Measurements from ENCODE around the gene ADRA2C. TPM values are rescaled to one million over a fixed set of nuclear protein-coding genes. Genes with fewer than 3 reads are reported as not detected.

ADRA2C gene
- total and polyA plus RNA-seq, 2 experiments from 2014 or later: 6.3 to 7.7 TPM

- 46% methylated on average over 30 of the region's 58 CpGs for WGBS (ENCODE audit: low lambda C conversion rate, missing lambda C conversion rate)
- H3K27ac ChIP-seq: no peak overlapping the region
- no peak for TF ChIP-seq EZH2phosphoT487 (IDR thresholded peaks at IDR 0.05; ENCODE audit: low read depth, severe bottlenecking, unreplicated experiment)
- peak; percentile 53 for TF ChIP-seq EZH2 (IDR thresholded peaks at IDR 0.05; ENCODE audit: borderline replicate concordance)
- TF ChIP-seq CTCF (IDR thresholded peaks at IDR 0.05; ENCODE audit: poor library complexity): peak; percentile 37
- no peaks in the 10 kb centered on the region for H3K4me1 ChIP-seq (ENCODE audit: insufficient read depth)
- peak; percentile 60 for DNase-seq (ENCODE audit: low spot score)
- peaks cover 2% of the 10 kb centered on the region for H4K20me1 ChIP-seq (ENCODE audit: insufficient read depth, poor library complexity, severe bottlenecking)
- no peak overlapping the region for H2AFZ ChIP-seq
- no peaks in the 10 kb centered on the region for H3K79me2 ChIP-seq
- H3K36me3 ChIP-seq (replicated peaks; ENCODE audit: insufficient read depth, low read depth): no peaks in the 10 kb centered on the region
- no peaks in the 10 kb centered on the region for H3K9me2 ChIP-seq (replicated peaks; ENCODE audit: insufficient read depth)
- H3K9me3 ChIP-seq (ENCODE audit: low read depth): no peaks in the 10 kb centered on the region
- H3K27me3 ChIP-seq: peaks cover 49% of the 10 kb centered on the region
- no peak overlapping the region for H3K4me3 ChIP-seq
- H3K4me2 ChIP-seq: no peak overlapping the region
Measured at GRCh38 chr4:3767570-3768288, 1.5 kb downstream of the ADRA2C start.

GRCh38 chr4:3768842-3769641, 2.9 kb downstream of the ADRA2C start:
- no peak for TF ChIP-seq EZH2phosphoT487 (IDR thresholded peaks at IDR 0.05; ENCODE audit: low read depth, severe bottlenecking, unreplicated experiment)
- no peak for TF ChIP-seq CTCF (IDR thresholded peaks at IDR 0.05; ENCODE audit: poor library complexity)
- no peak for TF ChIP-seq EZH2 (IDR thresholded peaks at IDR 0.05; ENCODE audit: borderline replicate concordance)
- Histone ChIP-seq H3K4me1 (ENCODE audit: insufficient read depth) (no peaks in the 10 kb centered on the region), H2AFZ (no peak overlapping the region), H3K36me3 (replicated peaks; ENCODE audit: insufficient read depth, low read depth) (no peaks in the 10 kb centered on the region), H3K27me3 (peaks cover 44% of the 10 kb centered on the region), H3K27ac (no peak overlapping the region), H3K79me2 (no peaks in the 10 kb centered on the region), H3K4me3 (no peak overlapping the region), H3K4me2 (no peak overlapping the region), H3K9me2 (replicated peaks; ENCODE audit: insufficient read depth) (no peaks in the 10 kb centered on the region), H4K20me1 (ENCODE audit: insufficient read depth, poor library complexity, severe bottlenecking) (peaks cover 2% of the 10 kb centered on the region), H3K9me3 (ENCODE audit: low read depth) (no peaks in the 10 kb centered on the region)
- DNase-seq (ENCODE audit: low spot score): no peak
- 78% methylated on average over 13 of the region's 14 CpGs for WGBS (ENCODE audit: low lambda C conversion rate, missing lambda C conversion rate)

GRCh38 chr4:3769642-3770184, 3.5 kb downstream of the ADRA2C start:
- no peaks in the 10 kb centered on the region for H3K36me3 ChIP-seq (replicated peaks; ENCODE audit: insufficient read depth, low read depth)
- TF ChIP-seq CTCF (IDR thresholded peaks at IDR 0.05; ENCODE audit: poor library complexity) (no peak), EZH2 (IDR thresholded peaks at IDR 0.05; ENCODE audit: borderline replicate concordance) (no peak), EZH2phosphoT487 (IDR thresholded peaks at IDR 0.05; ENCODE audit: low read depth, severe bottlenecking, unreplicated experiment) (no peak)
- no peak overlapping the region for H3K27ac ChIP-seq
- no peak overlapping the region for H3K4me3 ChIP-seq
- H4K20me1 ChIP-seq (ENCODE audit: insufficient read depth, poor library complexity, severe bottlenecking): peaks cover 2% of the 10 kb centered on the region
- DNase-seq (ENCODE audit: low spot score): no peak
- no peaks in the 10 kb centered on the region for H3K79me2 ChIP-seq
- no peaks in the 10 kb centered on the region for H3K9me3 ChIP-seq (ENCODE audit: low read depth)
- H3K4me2 ChIP-seq: no peak overlapping the region
- H3K27me3 ChIP-seq: peaks cover 37% of the 10 kb centered on the region
- 87% methylated on average over 9 of the region's 9 CpGs for WGBS (ENCODE audit: low lambda C conversion rate, missing lambda C conversion rate)
- H3K4me1 ChIP-seq (ENCODE audit: insufficient read depth): no peaks in the 10 kb centered on the region
- no peak overlapping the region for H2AFZ ChIP-seq
- no peaks in the 10 kb centered on the region for H3K9me2 ChIP-seq (replicated peaks; ENCODE audit: insufficient read depth)

Data from hepatocyte (in vitro differentiated cells).